Astrocyte (in vitro differentiated cells and primary cell): ENCODE measurements around the gene NSRP1. TPM values are rescaled to one million over a fixed set of nuclear protein-coding genes. Genes with fewer than 3 reads are reported as not detected.

Source experiments
- DNase-seq: peaks from one replicate; pipeline ENCODE4 v3.0.0-alpha.2; 2010; ENCODE audit warnings: low read depth
- FAIRE-seq: peaks from 2 replicates; lab custom pipeline; 2011; peaks lifted over from hg19 to GRCh38; lab: Jason Lieb, UNC
- H2AFZ ChIP-seq: 2 replicates; pipeline ENCODE4 v1.6.0; 2012; ENCODE audit warnings: low read depth, low read length, inconsistent platforms
- H3K27ac ChIP-seq: 2 replicates; pipeline ENCODE4 v1.5.1; 2011; ENCODE audit warnings: low read depth, low read length, inconsistent platforms
- H3K27me3 ChIP-seq: 2 replicates; pipeline ENCODE4 v1.6.0; 2011; ENCODE audit warnings: low read length, inconsistent platforms; ENCODE audit not compliant: insufficient read depth
- H3K36me3 ChIP-seq: 2 replicates; pipeline ENCODE4 v1.5.1; 2011; ENCODE audit warnings: low read length, inconsistent platforms; ENCODE audit not compliant: insufficient read depth
- H3K4me1 ChIP-seq: 2 replicates; pipeline ENCODE4 v1.5.1; 2011; ENCODE audit warnings: low read length, inconsistent platforms; ENCODE audit not compliant: insufficient read depth
- H3K4me2 ChIP-seq: 2 replicates; pipeline ENCODE4 v1.6.0; 2012; ENCODE audit warnings: low read length, inconsistent platforms
- H3K4me3 ChIP-seq: 2 replicates; pipeline ENCODE4 v1.5.1; 2011; ENCODE audit warnings: low read depth, mild to moderate bottlenecking, low read length, inconsistent platforms; ENCODE audit not compliant: insufficient read depth
- H3K79me2 ChIP-seq: 2 replicates; pipeline ENCODE4 v1.6.0; 2012; ENCODE audit warnings: mild to moderate bottlenecking, low read length, inconsistent platforms; ENCODE audit not compliant: insufficient read depth
- H3K9ac ChIP-seq: 2 replicates; pipeline ENCODE4 v1.6.0; 2012; ENCODE audit warnings: mild to moderate bottlenecking, low read length, inconsistent platforms
- H3K9me3 ChIP-seq: 2 replicates; pipeline ENCODE4 v1.5.1; 2012; ENCODE audit warnings: low read depth, mild to moderate bottlenecking, low read length, inconsistent platforms; ENCODE audit not compliant: insufficient read depth
- H4K20me1 ChIP-seq: 2 replicates; pipeline ENCODE4 v1.6.0; 2012; ENCODE audit warnings: low read length, inconsistent platforms; ENCODE audit not compliant: insufficient read depth
- H3K27ac Mint-ChIP-seq: one replicate; pipeline ENCODE4 v1.8.0; 2021; ENCODE audit warnings: mild to moderate bottlenecking, mixed read lengths; ENCODE audit not compliant: unreplicated experiment
- H3K27me3 Mint-ChIP-seq: one replicate; pipeline ENCODE4 v1.8.0; 2021; ENCODE audit warnings: low read depth, mixed read lengths; ENCODE audit not compliant: unreplicated experiment
- H3K36me3 Mint-ChIP-seq: one replicate; pipeline ENCODE4 v1.8.0; 2021; ENCODE audit warnings: low read depth, mixed read lengths; ENCODE audit not compliant: unreplicated experiment
- H3K4me1 Mint-ChIP-seq: one replicate; pipeline ENCODE4 v1.8.0; 2021; ENCODE audit warnings: low read depth, mixed read lengths; ENCODE audit not compliant: unreplicated experiment
- H3K4me3 Mint-ChIP-seq: one replicate; pipeline ENCODE4 v1.8.0; 2021; ENCODE audit warnings: mild to moderate bottlenecking, moderate library complexity, mixed read lengths; ENCODE audit not compliant: unreplicated experiment
- H3K9me3 Mint-ChIP-seq: one replicate; pipeline ENCODE4 v1.8.0; 2021; ENCODE audit warnings: mild to moderate bottlenecking, mixed read lengths; ENCODE audit not compliant: unreplicated experiment
- CTCF ChIP-seq: IDR thresholded peaks from 2 replicates; pipeline ENCODE4 v1.5.1; 2011; ENCODE audit warnings: low read depth, mild to moderate bottlenecking, inconsistent platforms, low read length, moderate library complexity; ENCODE audit not compliant: insufficient read depth
- EZH2 ChIP-seq: IDR thresholded peaks from 2 replicates; pipeline ENCODE4 v1.6.1; 2012; ENCODE audit warnings: mild to moderate bottlenecking, low read length, inconsistent platforms; ENCODE audit not compliant: insufficient read depth
- total RNA-seq: library from RNA; stranded (reverse); gene quantifications from 2 replicates; pipeline ENCODE4 v1.2.1, GENCODE V29; 2021

The NSRP1 gene
- total RNA-seq, 1 donor from 2014 or later: 17.7 TPM

- no peaks in the 10 kb centered on the region for H3K36me3 ChIP-seq
- DNase-seq: no peak
- H3K27ac Mint-ChIP-seq: no peak overlapping the region
- H3K27me3 Mint-ChIP-seq: peaks cover 73% of the 10 kb centered on the region
- TF ChIP-seq EZH2 (no peak), CTCF (no peak)
- no peak overlapping the region for H3K4me2 ChIP-seq
- peaks cover 6% of the 10 kb centered on the region for H3K4me1 ChIP-seq
- no peak overlapping the region for H3K4me3 Mint-ChIP-seq
- H4K20me1 ChIP-seq: no peaks in the 10 kb centered on the region
- H3K9ac ChIP-seq: no peak overlapping the region
- no peak overlapping the region for H3K4me3 ChIP-seq
- no peaks in the 10 kb centered on the region for H3K79me2 ChIP-seq
- peaks cover 2% of the 10 kb centered on the region for H3K9me3 ChIP-seq
- H2AFZ ChIP-seq: no peak overlapping the region
- peaks cover 4% of the 10 kb centered on the region for H3K4me1 Mint-ChIP-seq
- peaks cover 4% of the 10 kb centered on the region for H3K36me3 Mint-ChIP-seq
- no peak for FAIRE-seq
- peaks cover 3% of the 10 kb centered on the region for H3K9me3 Mint-ChIP-seq
- H3K27ac ChIP-seq: no peak overlapping the region
- peaks cover 74% of the 10 kb centered on the region for H3K27me3 ChIP-seq
Measured at GRCh38 chr17:30230596-30231125, 114.0 kb downstream of the NSRP1 start.

GRCh38 chr17:30232015-30232823, 115.6 kb downstream of the NSRP1 start:
- H3K9me3 ChIP-seq: peaks cover 2% of the 10 kb centered on the region
- no peak overlapping the region for H3K27ac ChIP-seq
- no peaks in the 10 kb centered on the region for H3K79me2 ChIP-seq
- no peak overlapping the region for H3K9ac ChIP-seq
- Mint-ChIP-seq H3K4me1 (peaks cover 4% of the 10 kb centered on the region), H3K27me3 (peaks cover 74% of the 10 kb centered on the region), H3K4me3 (no peak overlapping the region), H3K9me3 (peaks cover 3% of the 10 kb centered on the region), H3K27ac (no peak overlapping the region), H3K36me3 (peaks cover 4% of the 10 kb centered on the region)
- no peak overlapping the region for H2AFZ ChIP-seq
- no peaks in the 10 kb centered on the region for H4K20me1 ChIP-seq
- DNase-seq (no peak), FAIRE-seq (no peak)
- TF ChIP-seq EZH2: no peak
- TF ChIP-seq CTCF: no peak
- H3K4me3 ChIP-seq: no peak overlapping the region
- no peak overlapping the region for H3K4me2 ChIP-seq
- H3K36me3 ChIP-seq: no peaks in the 10 kb centered on the region
- H3K27me3 ChIP-seq: peaks cover 75% of the 10 kb centered on the region
- peaks cover 14% of the 10 kb centered on the region for H3K4me1 ChIP-seq
